ENCODE data around the gene TTLL5.

Gene TTLL5

GRCh38 chr14:75805646-75806045 lies 144.6 kb downstream of the TTLL5 start:
- no peak for DNase-seq

GRCh38 chr14:75806352-75806832 lies 145.3 kb downstream of the TTLL5 start:
- no peak for DNase-seq

- no peak for DNase-seq
Observed at GRCh38 chr14:75807667-75808360, 146.8 kb downstream of the TTLL5 start.

- no peak for DNase-seq
Observed at GRCh38 chr14:75811136-75811829, 150.2 kb downstream of the TTLL5 start.

GRCh38 chr14:75811872-75812499 lies 150.9 kb downstream of the TTLL5 start:
- DNase-seq = no peak

- no peak for DNase-seq
Observed at GRCh38 chr14:75812622-75813021, 151.6 kb downstream of the TTLL5 start.

GRCh38 chr14:75820761-75821160 lies 159.7 kb downstream of the TTLL5 start:
- no peak for DNase-seq

GRCh38 chr14:75821831-75822521 lies 160.9 kb downstream of the TTLL5 start:
- DNase-seq = no peak

- DNase-seq = no peak
Observed at GRCh38 chr14:75822522-75823141, 161.6 kb downstream of the TTLL5 start.

GRCh38 chr14:75823334-75823733 lies 162.3 kb downstream of the TTLL5 start:
- DNase-seq = no peak

GRCh38 chr14:75824318-75824717 lies 163.3 kb downstream of the TTLL5 start:
- DNase-seq = no peak

GRCh38 chr14:75825147-75825592 lies 164.1 kb downstream of the TTLL5 start:
- no peak for DNase-seq

GRCh38 chr14:75826599-75826998 lies 165.6 kb downstream of the TTLL5 start:
- DNase-seq = no peak

- DNase-seq = no peak
Observed at GRCh38 chr14:75827331-75827730, 166.3 kb downstream of the TTLL5 start.

- DNase-seq = no peak
Observed at GRCh38 chr14:75829316-75829715, 168.3 kb downstream of the TTLL5 start.

GRCh38 chr14:75831455-75831854 lies 170.4 kb downstream of the TTLL5 start:
- DNase-seq = no peak

GRCh38 chr14:75831952-75832351 lies 170.9 kb downstream of the TTLL5 start:
- no peak for DNase-seq

GRCh38 chr14:75832621-75833297 lies 171.7 kb downstream of the TTLL5 start:
- DNase-seq = peak; percentile 28

- peak; percentile 35 for DNase-seq
Observed at GRCh38 chr14:75833326-75834020, 172.4 kb downstream of the TTLL5 start.

- no peak for DNase-seq
Observed at GRCh38 chr14:75835156-75835725, 174.2 kb downstream of the TTLL5 start.

- DNase-seq = no peak
Observed at GRCh38 chr14:75835737-75836136, 174.7 kb downstream of the TTLL5 start.
